A549 treated with Mapracorat at 1 μM for 4 hours (cell line): ENCODE results near the gene TGM6. TPM values are rescaled to one million over a fixed set of nuclear protein-coding genes. Genes with fewer than 3 reads are reported as not detected.

Experiments
- total RNA-seq: library from RNA; stranded (reverse); fragments of 200-300 nt; extraction: Qiagen RNA extraction; gene quantifications from 5 replicates; pipeline ENCODE4 v1.2.3, GENCODE V29; 2022

TGM6 gene
- total RNA-seq = not detected in 5 replicates

DNA sequence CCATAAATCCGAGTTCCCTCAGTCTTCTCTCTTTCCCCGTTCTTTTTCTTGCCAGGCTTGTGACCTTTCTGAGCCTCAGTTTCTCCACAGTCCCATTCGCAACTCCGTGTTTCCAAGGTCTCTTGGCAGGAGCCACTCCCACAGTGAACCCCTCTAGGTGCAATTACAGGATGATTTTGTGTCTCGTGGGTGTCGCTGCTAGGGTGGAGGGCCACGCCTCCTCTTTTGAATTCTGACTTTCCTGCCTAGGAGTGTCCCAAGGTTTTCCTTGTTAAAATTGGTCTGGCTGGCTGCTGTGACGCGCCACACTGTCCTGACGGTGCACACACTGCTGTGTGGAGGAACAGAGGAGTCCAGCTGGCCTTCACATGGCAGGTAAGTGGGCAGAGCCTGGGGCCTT, at the start of gene TGM6:
Gene TGM6 (plus strand): TSS at position 301 of the 400 bp plus-strand sequence. CDS start 68 bp downstream, at position 369.

DNA sequence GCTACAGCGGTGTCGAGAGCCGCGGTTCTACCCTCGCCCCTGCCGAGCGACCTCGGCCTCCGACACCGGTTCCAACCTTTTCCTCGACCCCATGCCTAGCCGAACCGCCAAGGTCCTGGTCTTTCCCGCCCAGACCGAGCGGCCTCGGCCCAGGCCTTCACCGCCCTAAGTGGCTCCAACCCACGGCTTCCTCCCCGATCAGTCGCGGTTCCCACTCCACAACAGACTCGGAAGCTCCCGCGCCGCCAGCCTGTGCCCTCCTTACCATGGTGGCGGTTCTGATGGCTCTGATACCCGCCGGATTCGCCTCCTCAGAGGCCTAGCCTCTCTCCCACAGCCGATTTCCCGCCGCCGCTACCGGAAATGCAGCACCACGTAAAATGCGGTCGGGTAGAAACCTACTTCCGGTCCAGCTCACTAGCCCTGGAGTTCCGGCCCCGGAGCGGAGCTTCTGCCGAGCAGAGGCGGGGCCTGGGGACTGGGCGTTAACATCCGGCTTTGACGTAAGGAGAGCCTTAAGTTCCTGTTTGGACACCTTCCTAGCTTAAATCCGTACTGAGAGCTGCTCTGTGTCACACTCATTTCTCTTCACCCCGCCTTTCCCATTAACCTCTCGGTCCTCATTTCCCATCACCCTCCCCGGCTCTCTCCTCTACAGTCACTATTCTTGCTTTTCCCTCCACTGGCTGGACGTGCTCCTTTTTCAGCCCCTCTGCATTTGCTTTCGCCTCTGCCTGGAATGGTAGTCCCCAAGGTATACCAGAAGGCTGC, 89.9 kb downstream of the TGM6 start, which contains the start of gene SNRPB:
Gene SNRPB (minus strand): TSS at position 367 of the 771 bp plus-strand sequence. CDS start 99 bp downstream, at position 268.

Other genes starting within 250 kb of the TGM6 start
- gene TGM3, start 84.9 kb upstream of the TGM6 start, total RNA-seq = 0.06 to 0.22 TPM in 2 of 5 replicates, not detected in the others
- gene SNRPB, start 89.9 kb downstream of the TGM6 start, total RNA-seq = 887 to 1,036 TPM (median 1,008 TPM) in 5 replicates
- gene ZNF343, start 128.0 kb downstream of the TGM6 start, total RNA-seq = 11.5 to 13.0 TPM (median 12.4 TPM) in 5 replicates
- not detected in 5 replicates for gene TMC2, start 155.7 kb downstream of the TGM6 start, total RNA-seq